HG03460 (cell line): ENCODE measurements around the gene KLF7.
"Not testable (repeated sequence)": the region's sequence is repeated elsewhere in the genome, so short reads cannot be mapped to it uniquely, and the experiment has no call there.

Source experiments
- ATAC-seq: cut with Tn5 transposase; IDR thresholded peaks from one replicate; pipeline ENCODE4 v1.9.1; 2021; ENCODE audit not compliant: unreplicated experiment

KLF7 gene

GRCh38 chr2:207067473-207067872 lies 98.3 kb downstream of the KLF7 start:
- ATAC-seq = no peak

- ATAC-seq = no peak
These were observed 98.8 kb downstream of the KLF7 start for GRCh38 chr2:207066791-207067460.

- ATAC-seq = no peak
These were observed 99.6 kb downstream of the KLF7 start for GRCh38 chr2:207066166-207066565.

GRCh38 chr2:207064128-207064690 lies 101.5 kb downstream of the KLF7 start:
- no peak for ATAC-seq

- ATAC-seq = no peak
These were observed 104.6 kb downstream of the KLF7 start for GRCh38 chr2:207061181-207061580.

GRCh38 chr2:207055257-207055656 lies 110.5 kb downstream of the KLF7 start:
- ATAC-seq = no peak

GRCh38 chr2:207054521-207054920 lies 111.2 kb downstream of the KLF7 start:
- ATAC-seq = no peak

GRCh38 chr2:207051385-207051965 lies 114.3 kb downstream of the KLF7 start:
- no peak for ATAC-seq

- no peak for ATAC-seq
These were observed 116.6 kb downstream of the KLF7 start for GRCh38 chr2:207049122-207049521.

GRCh38 chr2:207048416-207048815 lies 117.3 kb downstream of the KLF7 start:
- no peak for ATAC-seq

GRCh38 chr2:207046724-207047123 lies 119.0 kb downstream of the KLF7 start:
- ATAC-seq = no peak

- ATAC-seq = no peak
These were observed 120.2 kb downstream of the KLF7 start for GRCh38 chr2:207045531-207045930.

GRCh38 chr2:207044379-207045362 lies 121.1 kb downstream of the KLF7 start:
- no peak for ATAC-seq

GRCh38 chr2:207042841-207043240 lies 122.9 kb downstream of the KLF7 start:
- ATAC-seq = no peak

GRCh38 chr2:207041786-207042554 lies 123.8 kb downstream of the KLF7 start:
- ATAC-seq = no peak

GRCh38 chr2:207041279-207041678 lies 124.5 kb downstream of the KLF7 start:
- ATAC-seq = no peak

GRCh38 chr2:207040696-207041095 lies 125.1 kb downstream of the KLF7 start:
- no peak for ATAC-seq

GRCh38 chr2:207039225-207039624 lies 126.5 kb downstream of the KLF7 start:
- ATAC-seq = no peak

- ATAC-seq = no peak
These were observed 127.4 kb downstream of the KLF7 start for GRCh38 chr2:207038299-207038698.

GRCh38 chr2:207037896-207038295 lies 127.9 kb downstream of the KLF7 start:
- no peak for ATAC-seq

- ATAC-seq = not testable (repeated sequence)
These were observed 128.7 kb downstream of the KLF7 start for GRCh38 chr2:207037023-207037422.
